Tibial nerve (tissue), 4 donors: ENCODE measurements around the gene GATAD2A.

Experiments
- EP300 ChIP-seq, 2 donors: sonication (generic); formaldehyde crosslinking; IDR thresholded peaks; one replicate each; pipeline ENCODE4 v1.6.1; 2017; ENCODE audit warnings: antibody characterized with exemption in 2 of 2, mild to moderate bottlenecking in 1 of 2
- POLR2A ChIP-seq, 2 donors: fragments of 450-650 bp; IDR thresholded peaks; one replicate each; pipeline ENCODE4 v1.6.1; 2017; ENCODE audit warnings: antibody characterized with exemption in 2 of 2, mild to moderate bottlenecking in 2 of 2, moderate library complexity in 2 of 2
- TF ChIP-seq, protein P1 (sequence below), 5 experiments: fragments of 200-600 bp in 3 of 5; fragments of 450-650 bp in 2 of 5; sonication (generic) in 3 of 5; IDR thresholded peaks; one replicate each; pipeline ENCODE4 v1.5.1; 2016 to 2019; ENCODE audit warnings: antibody characterized with exemption in 5 of 5, mild to moderate bottlenecking in 3 of 5, moderate library complexity in 2 of 5

DNA sequence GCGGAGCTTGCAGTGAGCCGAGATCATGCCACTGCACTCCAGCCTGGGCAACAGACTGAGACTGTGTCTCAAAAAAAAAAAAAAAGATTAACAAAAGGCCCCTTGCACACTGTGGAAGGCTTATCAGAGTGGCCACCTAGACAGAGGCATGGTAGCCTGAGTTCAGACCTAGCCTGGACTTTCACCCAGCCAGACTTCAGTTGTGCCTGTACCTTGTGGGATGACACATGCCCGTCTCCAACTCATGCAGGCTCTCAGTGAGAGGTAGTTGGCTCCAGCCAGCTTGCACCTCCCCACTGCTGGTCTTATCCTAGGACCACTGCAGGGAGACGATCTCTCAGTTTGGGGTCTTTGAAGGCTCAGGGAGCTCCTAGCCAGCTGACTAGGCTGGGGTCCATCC is 52.2 kb downstream of the GATAD2A start:
- TF ChIP-seq, protein P1, sequence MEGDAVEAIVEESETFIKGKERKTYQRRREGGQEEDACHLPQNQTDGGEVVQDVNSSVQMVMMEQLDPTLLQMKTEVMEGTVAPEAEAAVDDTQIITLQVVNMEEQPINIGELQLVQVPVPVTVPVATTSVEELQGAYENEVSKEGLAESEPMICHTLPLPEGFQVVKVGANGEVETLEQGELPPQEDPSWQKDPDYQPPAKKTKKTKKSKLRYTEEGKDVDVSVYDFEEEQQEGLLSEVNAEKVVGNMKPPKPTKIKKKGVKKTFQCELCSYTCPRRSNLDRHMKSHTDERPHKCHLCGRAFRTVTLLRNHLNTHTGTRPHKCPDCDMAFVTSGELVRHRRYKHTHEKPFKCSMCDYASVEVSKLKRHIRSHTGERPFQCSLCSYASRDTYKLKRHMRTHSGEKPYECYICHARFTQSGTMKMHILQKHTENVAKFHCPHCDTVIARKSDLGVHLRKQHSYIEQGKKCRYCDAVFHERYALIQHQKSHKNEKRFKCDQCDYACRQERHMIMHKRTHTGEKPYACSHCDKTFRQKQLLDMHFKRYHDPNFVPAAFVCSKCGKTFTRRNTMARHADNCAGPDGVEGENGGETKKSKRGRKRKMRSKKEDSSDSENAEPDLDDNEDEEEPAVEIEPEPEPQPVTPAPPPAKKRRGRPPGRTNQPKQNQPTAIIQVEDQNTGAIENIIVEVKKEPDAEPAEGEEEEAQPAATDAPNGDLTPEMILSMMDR (IDR thresholded peaks at IDR 0.05), result no peak
- TF ChIP-seq EP300 (IDR thresholded peaks at IDR 0.05) (no peak), POLR2A (IDR thresholded peaks at IDR 0.05) (no peak)
